ENCODE data around the gene TLR1.

DNA sequence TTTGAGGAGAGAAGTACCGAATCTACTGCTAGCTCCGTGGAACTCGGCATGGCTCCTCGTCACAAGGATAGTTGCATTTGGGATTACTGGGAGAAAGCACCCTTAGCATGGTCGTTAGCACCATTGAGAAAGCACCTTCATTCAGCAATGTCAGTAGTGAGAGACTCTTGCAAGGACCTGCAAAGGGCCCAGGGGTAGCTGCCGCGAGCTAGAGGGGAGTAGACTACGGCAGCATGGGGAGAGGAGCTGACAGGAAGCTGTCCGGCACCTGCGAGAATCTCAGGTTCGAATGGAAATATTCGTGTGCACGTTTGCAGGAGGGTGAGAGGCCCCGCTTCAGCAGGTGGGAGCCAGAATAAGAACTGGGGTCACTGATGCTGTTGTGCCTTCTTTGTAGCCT, 42.0 kb downstream of the TLR1 start:
- TF ChIP-seq, protein P1, sequence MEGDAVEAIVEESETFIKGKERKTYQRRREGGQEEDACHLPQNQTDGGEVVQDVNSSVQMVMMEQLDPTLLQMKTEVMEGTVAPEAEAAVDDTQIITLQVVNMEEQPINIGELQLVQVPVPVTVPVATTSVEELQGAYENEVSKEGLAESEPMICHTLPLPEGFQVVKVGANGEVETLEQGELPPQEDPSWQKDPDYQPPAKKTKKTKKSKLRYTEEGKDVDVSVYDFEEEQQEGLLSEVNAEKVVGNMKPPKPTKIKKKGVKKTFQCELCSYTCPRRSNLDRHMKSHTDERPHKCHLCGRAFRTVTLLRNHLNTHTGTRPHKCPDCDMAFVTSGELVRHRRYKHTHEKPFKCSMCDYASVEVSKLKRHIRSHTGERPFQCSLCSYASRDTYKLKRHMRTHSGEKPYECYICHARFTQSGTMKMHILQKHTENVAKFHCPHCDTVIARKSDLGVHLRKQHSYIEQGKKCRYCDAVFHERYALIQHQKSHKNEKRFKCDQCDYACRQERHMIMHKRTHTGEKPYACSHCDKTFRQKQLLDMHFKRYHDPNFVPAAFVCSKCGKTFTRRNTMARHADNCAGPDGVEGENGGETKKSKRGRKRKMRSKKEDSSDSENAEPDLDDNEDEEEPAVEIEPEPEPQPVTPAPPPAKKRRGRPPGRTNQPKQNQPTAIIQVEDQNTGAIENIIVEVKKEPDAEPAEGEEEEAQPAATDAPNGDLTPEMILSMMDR (IDR thresholded peaks at IDR 0.05) = no peak
- no peak for TF ChIP-seq POLR2AphosphoS5 (IDR thresholded peaks at IDR 0.05)

Data from upper lobe of left lung (tissue), 4 donors.